Measurements from ENCODE around the gene CREB3L2.
"Not testable (repeated sequence)": the region's sequence is repeated elsewhere in the genome, so short reads cannot be mapped to it uniquely, and the experiment has no call there.

CREB3L2 gene

DNA sequence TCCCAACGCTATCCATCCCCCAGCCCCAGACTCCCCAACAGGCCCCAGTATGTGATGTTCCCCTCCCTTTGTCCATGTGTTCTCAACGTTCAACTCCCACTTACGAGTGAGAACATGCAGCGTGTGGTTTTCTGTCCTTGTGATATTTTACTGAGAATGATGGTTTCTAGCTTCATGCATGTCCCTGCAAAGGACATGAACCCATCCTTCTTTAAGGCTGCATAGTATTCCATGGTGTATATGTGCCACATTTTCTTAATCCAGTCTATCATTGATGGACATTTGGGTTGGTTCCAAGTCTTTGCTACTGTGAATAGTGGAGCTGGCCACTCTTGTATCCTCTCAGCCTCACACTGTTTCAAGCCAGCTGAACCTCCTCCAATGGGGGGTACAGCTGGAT is 33.5 kb downstream of the CREB3L2 start:
- DNase-seq (ENCODE audit: low read depth), result not testable (repeated sequence)

- DNase-seq (ENCODE audit: low read depth), result peak; percentile 83
These were observed 34.5 kb downstream of the CREB3L2 start for GRCh38 chr7:137967143-137968018.

DNA sequence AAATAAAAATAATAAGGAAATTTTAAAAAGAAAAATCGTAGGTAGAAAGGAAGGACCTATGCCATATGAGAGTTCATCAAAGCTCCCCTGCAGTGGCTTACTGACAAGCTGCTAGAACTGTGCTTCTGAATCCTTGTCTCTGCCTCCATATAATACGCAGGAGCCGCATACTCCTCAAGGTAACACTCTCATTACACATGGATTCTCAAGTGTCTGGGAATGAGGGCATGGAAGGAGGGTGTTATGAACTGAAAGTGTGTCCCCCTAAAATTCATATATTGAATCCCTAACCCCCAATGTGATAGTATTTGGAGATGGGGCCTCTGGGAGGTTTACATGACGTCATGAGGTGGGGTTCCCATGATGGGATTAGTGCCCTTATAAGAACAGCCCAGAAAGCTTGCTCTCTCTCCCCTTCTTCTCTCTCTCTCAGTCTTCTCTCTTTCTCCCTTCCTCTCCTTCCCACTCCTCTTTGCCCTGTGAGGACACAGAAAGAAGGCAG is 35.2 kb downstream of the CREB3L2 start:
- DNase-seq (ENCODE audit: low read depth), result no peak

- DNase-seq (ENCODE audit: low read depth), result no peak
These were observed 35.8 kb downstream of the CREB3L2 start for GRCh38 chr7:137965942-137966640.

DNA sequence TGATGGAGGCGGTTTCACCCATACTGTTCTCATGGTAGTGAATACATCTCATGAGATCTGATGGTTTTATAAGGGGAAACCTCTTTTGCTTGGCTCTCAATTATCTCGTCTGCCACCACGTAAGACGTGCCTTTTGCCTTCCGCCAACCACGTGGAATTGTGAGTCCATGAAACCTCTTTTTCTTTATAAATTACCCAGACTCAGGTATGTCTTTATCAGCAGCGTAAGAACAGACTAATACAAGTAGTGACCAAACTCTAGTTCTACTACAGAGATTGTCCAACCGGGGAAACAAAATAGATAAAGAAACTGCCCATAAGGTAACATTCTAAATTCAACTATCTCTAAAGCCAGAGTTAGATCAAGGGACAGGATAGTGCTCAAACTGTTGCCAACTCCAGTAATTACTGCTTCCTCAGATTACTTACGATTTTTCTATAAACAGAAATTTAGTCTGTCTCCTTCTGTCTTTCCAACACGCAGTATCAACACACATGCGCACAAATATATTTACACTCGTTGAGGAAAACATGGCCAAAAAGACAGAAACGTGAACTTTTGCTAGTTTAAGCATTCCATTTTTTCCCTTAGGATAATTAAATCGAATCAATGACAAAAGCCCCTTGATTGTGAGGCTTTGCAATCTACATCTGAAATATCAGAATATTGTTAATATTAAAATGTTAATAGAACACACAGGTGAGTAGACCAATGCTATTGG is 36.9 kb downstream of the CREB3L2 start:
- DNase-seq (ENCODE audit: low read depth), result no peak

GRCh38 chr7:137962875-137963507 is 38.9 kb downstream of the CREB3L2 start:
- DNase-seq (ENCODE audit: low read depth), result no peak

- DNase-seq (ENCODE audit: low read depth), result no peak
These were observed 39.4 kb downstream of the CREB3L2 start for GRCh38 chr7:137962491-137962874.

DNA sequence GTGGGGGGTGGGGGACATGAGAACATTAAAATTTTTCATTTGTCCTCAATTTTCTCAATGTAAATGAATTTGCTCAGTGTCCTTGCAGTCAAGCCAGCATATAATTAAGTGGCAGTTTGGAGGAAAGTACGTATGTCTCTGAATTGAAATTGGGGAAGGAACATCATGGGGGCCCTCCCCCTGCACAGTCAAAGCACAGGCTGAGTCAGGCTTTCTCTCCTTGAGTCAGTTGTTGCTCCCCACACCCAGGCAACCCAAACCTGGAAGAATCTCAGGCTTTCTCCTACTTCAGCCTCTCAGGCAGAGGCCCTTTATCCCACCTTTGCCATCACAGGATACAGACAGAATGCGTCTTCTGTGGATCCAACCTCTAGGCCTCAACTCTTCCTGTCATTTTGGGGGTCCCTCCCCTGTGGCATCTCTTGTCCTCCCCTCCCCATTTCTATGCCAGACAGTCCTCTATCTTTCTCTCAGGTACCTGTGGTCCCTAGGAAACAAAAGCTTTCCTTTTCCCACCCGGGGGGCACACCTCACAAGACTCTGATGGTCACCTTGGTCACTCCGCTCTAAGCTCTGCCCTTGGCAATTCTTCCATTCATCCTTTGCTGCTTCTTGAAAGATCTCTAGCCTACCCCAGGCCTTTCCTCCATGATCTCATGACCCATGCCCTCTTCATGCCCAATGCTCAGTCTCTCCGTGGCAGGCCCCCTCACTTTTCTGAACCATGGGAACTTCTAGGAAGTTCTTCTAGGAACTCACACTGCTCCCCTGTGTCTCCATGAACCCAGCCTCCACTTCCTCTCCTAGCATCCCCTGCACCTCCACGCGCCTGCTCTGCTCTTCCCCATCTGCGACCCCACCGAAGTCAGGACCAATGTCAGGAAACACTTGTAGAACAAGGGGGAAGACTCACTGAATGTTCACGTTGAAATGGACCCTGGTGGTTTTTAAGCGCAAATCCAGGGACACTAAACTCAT is 40.4 kb downstream of the CREB3L2 start:
- DNase-seq (ENCODE audit: low read depth), result no peak

GRCh38 chr7:137960020-137960419 is 41.9 kb downstream of the CREB3L2 start:
- DNase-seq (ENCODE audit: low read depth), result no peak

GRCh38 chr7:137958470-137959431 is 43.1 kb downstream of the CREB3L2 start:
- no peak for DNase-seq (ENCODE audit: low read depth)

DNA sequence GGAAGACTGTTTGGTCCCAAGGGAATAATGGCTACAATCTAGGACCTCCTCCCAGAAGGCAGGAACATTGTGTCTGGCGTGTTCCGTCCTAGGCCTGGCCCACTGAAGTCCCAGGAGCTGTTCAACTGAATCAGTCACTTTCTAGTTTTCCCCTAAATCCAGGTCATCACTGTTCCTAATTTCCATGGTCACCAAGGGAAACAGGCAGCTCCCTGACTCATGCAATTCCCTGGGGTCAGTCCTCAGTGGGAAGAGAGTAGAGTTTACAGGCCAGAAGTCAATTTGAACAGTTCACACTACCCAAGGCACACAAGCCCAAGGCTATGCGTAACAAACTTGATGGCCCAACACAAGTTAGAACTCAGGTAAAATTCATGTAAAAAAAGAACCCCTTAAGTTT is 44.0 kb downstream of the CREB3L2 start:
- no peak for DNase-seq (ENCODE audit: low read depth)

DNA sequence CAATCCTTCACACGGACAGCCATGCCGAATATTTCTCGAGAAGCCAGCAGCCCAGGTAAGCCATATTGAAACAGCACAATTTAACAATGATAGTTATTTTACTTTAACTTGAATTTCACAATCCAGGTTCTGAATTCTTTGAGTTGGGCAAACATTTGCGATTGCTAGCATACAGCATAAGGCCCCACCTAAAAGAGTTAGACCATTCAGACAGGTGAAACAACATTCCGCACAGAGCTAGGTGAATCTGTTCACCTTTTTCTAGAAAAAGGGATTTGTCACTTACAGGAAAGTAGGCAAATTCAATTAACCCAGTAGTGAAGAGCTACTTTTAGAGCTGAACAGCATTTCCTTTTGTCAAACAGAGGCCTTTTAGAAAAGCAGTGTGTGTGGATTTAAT is 45.3 kb downstream of the CREB3L2 start:
- no peak for DNase-seq (ENCODE audit: low read depth)

DNA sequence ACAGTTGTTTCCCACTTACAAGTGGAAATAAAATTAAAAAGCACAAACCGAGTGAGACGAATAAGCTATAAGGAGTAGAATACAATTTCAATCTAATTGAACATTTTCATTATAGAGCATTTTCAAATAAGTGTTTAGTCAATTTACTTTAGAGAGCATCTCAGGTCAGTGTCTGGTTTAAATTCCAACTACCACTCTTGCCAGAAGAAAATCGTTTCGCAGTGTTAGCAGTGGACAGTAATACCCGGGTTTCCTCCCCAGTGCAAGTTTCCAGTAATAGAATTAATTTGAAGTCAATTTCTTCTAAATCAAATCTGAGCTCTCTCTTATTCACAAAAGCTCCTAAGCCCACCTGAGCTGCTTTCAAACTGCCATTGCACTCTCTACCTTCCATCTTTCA is 45.7 kb downstream of the CREB3L2 start:
- no peak for DNase-seq (ENCODE audit: low read depth)

DNA sequence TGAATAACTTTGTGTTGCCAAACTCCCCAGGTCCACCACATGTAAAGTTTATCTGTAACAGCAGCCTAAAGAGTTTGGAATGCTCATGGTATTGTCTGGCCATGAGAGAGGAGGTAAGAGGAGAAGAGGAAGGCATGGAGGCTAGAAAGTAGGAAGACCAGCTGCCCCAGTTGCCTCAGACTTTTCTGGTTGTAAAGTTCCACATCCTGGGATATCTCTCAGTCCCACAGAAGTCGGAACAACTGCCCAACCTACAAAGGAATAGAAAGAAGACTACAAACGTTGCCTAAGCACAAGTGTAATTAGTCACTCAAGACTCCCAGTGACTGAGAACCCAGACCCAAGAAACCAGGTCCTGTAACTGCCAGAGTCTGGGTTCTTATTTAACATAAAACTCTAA is 47.3 kb downstream of the CREB3L2 start:
- peak; percentile 60 for DNase-seq (ENCODE audit: low read depth)

DNA sequence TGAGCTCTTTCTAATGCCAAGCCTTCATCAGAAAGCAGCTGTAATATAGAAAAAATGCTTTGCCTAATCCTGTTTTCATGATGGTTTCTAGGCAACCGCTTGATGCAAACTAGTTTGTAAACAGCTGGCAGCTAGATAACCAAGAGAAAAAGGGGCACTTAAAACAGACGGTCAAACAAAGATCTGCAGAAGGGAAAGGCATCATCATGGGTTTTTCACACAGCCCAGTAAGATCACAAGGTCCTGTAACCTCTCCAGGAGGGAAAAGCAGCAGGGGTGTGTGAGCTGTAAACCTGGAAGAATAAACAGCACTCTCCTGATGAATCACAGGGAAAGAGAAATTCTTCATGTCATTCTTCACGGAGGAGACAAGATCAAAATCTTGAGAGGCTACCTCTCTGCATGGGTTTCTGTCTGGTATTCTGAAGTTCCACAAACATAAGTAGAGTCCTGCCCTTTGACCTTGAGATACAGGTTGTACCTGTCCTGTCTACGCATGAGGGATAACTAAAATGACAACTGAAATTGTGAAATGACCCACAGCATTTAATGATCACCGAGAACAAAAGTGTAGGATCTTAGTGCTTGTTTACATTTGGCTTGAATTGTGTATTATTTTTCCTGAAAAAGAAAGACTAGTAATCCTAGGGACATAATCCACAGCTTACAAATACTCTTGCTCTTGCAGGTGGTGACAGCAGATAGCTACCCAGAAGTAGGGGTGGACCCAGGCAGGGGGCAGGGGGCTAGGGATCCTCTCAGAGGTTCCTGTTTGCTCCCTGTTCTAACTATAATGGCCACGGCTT is 48.0 kb downstream of the CREB3L2 start:
- peak; percentile 86 for DNase-seq (ENCODE audit: low read depth)

DNA sequence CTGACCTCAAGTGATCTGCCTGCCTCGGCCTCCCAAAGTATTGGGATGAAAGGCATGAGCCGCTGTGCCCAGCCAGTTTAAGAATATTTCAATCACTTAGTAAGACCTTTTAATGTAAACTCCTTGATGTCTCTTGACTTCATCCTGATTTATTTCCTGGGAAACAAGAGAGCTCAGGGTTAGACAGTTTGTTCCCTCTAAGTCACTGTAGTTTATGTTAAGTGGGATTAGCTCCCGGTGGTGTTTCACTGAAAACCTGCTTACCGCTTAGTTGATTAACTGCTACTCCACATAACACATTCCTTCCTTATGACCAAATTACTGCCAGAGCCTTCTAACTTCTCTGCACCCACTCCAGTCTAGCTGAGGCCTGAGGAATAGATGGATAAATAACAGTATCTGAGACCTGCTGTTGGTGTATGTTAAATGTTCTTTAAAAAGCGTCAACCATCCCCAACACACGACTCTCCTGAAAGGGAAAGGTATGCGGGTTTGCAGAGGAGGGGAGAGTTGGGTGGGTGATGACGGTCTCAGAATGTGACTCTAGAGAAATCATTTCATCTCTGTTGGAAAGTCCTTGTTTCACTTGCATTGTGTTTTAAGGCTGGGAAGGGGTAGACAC is 48.7 kb downstream of the CREB3L2 start:
- peak; percentile 95 for DNase-seq (ENCODE audit: low read depth)

- DNase-seq (ENCODE audit: low read depth), result no peak
These were observed 49.5 kb downstream of the CREB3L2 start for GRCh38 chr7:137952426-137952805.

GRCh38 chr7:137951700-137952425 is 50.0 kb downstream of the CREB3L2 start:
- no peak for DNase-seq (ENCODE audit: low read depth)
